NCI-H2081 (cell line): ENCODE data around the gene SDCCAG8.
"Not testable (repeated sequence)": the region's sequence is repeated elsewhere in the genome, so short reads cannot be mapped to it uniquely, and the experiment has no call there.

Source experiments
- DNase-seq, 2 experiments: peaks; one replicate each; lab custom pipeline; 2025; lab: John Stamatoyannopoulos, UW

Gene SDCCAG8

DNA sequence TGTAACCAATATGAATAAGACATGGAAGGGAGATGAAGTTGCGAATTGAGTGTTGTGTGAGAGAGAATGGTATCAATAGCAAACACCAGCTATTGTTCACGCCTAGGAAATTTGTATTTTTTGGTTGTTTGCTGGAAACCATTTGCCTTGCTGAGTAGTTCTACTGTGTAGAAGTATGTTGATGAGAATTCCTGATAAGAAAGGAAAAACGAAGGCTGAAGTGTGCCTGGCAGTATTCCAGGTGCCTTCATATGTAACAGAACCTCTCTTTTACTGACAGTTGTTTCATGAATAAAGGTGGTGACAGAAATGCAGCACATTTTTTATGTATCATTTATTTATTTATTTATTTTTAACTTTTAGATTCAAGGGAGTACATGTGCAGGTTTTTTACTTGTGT, 79.5 kb downstream of the SDCCAG8 start:
- no peak for DNase-seq

DNA sequence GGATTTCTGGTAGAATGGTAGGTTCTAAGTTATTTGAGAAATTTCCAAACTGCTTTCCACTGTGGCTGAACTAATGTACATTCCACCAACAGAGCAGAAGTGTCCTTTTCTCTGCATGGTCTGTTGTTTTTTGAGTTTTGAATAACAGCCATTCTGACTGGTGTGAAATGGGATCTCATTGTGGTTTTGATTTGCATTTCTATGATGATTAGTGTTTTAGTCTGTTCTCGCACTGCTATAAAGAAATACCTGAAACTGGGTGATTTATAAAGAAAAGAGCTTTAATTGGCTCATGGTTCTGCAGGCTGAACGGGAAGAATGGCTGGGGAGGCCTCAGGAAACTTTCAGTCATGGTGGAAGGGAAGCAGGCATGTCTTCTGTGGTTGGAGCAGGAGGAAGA, 80.3 kb downstream of the SDCCAG8 start:
- no peak for DNase-seq

DNA sequence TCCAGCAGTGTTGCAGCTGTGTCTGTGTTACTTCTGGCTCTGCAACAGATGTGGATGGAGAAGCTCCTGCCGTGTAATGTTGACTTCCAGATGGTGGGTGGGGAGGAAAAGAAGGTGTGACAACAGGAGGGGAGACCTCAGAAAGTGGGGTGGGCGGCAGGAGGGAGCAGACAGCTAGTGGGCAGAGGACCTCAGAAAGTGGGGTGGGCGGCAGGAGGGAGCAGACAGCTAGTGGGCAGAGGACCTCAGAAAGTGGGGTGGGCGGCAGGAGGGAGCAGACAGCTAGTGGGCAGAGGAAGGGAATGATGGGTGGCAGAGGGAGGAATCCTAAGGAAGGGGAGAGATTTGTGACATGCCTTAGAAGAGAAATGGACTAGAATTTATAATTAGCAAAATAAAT, 83.0 kb downstream of the SDCCAG8 start:
- not testable (repeated sequence) for DNase-seq

DNA sequence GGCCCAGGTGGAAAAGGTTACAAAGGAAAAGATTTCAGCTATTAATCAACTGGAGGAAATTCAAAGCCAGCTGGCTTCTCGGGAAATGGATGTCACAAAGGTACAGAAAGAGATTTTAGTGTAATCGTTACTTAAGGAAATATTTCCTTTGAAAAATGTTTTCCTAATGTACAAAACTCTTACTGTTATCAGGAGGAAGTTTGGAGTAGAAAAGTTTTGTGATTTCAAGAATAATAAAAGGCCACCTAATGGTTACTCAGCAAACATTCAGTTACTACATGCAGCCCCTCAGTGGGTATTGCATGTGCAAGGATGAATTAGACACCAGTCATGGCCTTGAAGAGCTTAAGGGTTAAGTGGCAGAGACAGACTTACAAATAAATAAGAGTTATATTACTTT, 85.2 kb downstream of the SDCCAG8 start:
- no peak for DNase-seq

DNA sequence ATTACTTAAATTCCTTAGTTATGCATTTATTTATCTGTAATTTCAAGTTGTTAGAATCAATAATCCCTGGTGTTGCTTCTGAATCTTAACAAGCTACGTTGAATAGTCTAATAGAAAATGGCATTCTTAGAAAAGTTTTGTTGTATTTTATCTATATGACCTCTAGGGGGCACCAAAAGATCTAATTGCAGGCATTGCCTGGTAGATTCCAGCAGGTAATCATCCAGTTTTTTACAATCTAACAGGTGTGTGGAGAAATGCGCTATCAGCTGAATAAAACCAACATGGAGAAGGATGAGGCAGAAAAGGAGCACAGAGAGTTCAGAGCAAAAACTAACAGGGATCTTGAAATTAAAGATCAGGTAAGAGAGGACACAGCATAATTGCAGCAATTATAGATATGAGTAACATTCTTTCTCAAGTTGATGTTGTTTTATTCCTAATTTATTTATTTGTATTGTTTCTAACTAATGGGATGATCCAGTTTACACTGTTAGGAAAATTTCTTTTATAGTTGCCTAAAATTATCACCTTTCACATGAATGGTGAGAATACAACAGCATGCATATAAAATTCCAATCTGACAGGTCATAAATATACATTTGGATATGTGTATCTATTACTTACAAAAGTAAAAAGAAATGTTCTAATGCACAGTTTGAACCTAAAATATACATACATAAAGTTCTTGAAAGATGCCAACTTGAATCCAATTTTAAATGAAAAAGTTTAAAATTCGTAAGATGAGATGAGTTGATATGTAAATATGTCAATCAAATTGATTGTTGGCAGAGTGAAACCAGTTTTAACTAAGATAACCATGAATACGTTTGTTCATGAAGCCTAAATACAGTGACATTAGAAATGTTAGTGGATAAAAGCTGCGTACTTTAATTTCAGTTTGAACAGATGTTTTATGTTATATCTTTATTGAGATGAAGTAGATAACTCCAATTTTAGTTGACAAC, 88.4 kb downstream of the SDCCAG8 start:
- DNase-seq: peak; percentile 84

DNA sequence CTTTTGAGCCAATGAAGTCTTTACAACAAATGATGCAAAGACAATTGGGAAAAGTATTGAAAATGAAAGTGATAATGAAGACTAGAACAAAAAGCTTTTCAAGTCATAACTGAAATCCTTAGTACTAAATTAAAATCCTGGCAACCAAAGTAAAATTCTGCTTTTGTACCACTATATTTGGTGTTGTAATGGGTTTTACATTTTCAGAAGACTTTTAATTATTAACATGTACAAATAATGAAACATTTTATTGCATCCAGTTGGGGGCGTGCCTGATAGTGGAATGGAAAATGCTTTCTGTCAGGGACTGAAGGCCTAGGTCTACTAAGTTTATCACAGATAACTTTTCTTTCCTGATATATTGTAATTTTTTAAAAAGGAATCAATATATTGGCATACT, 89.4 kb downstream of the SDCCAG8 start:
- DNase-seq: peak in 1 of 2 experiments; percentile 7

DNA sequence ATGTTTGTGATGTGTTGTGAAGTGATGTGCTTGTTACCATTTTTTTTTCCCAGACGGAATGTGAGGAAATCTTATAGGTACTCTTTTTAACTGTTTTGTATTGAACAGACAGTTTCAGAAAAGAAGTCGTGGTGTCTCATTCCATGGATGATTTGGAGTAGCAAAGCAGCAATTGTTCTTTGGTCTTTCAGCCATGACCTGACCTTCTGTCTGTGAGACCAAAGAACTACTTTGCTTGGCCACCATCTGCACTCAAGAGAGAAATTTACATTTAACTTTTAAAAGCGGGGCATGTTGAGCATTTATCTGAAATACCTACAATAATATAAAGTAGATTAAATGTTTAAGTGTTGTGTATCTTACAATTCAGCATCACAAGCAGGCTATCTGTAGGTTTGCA, 90.2 kb downstream of the SDCCAG8 start:
- no peak for DNase-seq

DNA sequence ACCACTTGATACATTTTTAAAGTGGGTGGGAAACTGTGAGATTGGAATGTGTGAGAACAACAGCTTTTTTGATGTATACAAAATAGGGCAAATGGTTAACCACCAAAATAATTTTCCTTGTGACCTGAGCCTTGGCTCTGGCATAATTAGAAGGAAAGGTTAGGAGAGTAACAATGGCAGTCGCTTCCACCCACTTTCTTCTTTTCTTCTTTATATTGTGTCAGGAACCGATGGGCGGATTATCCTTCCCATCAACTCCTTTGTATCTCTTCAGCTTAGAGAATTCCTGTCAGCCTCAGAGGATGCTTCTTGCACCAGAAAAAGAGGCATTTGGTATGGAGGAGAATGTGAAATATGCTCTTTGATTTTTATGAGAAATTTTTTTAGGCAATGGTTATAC, 90.6 kb downstream of the SDCCAG8 start:
- no peak for DNase-seq

DNA sequence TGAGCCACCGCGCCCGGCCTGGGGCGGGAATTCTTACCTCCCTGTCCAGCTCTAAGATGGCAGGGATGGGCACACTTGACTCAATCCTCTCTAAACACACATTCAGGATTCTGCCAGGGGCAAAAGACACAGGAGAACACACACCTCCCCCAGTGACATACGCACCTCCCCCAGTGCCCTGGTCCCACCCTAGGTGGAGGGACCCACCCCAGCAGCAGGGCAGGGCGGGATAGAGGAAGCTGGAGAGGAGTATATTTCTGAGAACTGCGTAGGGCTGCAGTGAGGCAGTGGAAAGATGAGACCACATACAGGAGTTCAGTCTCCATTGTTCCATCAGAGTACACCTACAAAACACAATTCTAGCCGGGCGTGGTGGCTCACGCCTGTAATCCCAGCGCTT, 92.5 kb downstream of the SDCCAG8 start:
- DNase-seq: no peak

DNA sequence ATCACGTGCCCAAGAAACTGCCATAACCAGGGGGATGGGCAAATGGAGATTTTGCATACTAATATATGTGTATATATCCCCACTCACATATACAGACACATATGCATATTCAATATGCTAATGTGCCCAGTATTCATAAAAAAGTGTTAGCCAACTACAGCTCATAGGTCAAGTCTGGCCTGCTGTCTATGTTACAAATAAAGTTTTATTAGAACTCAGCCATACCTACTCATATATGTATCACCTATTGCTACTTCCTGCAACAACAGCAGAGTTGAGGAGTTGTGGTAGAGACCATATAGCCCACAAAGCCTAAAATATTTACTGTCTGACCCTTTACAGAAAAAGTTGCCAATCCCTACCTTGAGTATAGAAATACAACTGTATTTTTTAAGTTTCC, 93.3 kb downstream of the SDCCAG8 start:
- no peak for DNase-seq

DNA sequence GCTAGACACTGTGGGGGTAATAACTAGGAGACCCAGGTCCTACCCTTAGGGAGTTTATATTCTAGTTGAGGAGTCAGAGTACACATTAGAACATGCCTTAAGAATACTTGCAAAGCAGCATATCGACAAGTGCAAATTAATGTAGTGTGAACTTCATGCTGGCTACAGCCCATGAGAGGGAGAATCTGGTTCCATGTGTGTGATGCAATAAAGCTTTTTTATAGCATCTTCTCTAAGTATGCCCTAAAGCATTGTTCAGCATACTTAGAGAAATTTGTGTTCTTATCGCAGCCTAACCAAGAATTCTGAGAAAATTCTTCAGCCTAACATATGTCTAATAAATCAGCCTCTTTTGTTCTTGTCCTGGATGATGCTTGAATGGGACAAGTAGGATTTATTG, 95.5 kb downstream of the SDCCAG8 start:
- no peak for DNase-seq

DNA sequence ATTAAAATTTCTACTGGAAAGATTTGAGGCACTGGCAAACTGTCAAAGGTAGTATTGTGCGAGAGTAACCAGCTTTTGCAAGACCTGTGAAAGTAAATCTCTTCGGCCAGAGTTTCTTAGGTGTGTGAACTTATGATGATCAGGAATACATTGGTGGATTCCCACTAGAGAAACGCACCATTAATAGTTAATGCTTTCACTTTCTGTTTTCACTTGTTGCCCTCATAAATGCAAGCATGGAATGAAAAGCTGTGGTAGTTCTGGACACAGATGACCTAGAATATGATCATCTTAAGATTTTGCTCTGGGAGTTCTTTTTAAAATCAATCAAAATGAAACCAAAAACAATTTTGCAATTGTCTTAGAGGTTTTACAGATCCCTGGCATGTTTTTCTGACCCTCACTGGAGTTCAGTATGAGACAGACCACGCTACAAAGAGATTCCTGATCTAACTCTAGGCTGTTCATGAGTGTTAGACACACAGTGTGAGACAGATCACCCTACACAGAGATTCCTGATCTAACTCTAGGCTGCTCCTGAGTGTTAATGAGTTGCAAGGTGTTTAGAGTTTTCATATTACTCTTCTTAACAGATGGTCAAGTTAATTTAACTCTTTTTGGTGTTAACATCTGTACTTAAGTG, 98.8 kb downstream of the SDCCAG8 start:
- DNase-seq: no peak

DNA sequence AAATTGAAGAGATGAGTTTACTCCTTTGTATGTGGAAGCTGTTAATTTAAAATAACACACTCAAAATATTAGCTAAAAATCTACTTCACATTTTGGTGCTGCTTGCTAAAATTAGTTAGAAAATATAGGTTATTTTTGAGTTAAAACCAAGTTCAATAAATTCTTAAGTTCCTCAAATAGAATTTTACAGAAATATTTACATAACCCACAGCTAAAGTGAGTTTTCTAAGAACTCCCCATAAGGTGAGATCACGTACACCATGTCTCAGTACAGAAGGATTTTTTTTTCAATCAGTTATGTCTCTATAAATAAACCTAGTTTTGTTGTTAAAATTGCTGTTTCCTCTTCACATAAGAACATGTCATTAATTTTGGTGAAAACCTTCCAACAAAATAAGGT, 108.0 kb downstream of the SDCCAG8 start:
- DNase-seq: no peak

DNA sequence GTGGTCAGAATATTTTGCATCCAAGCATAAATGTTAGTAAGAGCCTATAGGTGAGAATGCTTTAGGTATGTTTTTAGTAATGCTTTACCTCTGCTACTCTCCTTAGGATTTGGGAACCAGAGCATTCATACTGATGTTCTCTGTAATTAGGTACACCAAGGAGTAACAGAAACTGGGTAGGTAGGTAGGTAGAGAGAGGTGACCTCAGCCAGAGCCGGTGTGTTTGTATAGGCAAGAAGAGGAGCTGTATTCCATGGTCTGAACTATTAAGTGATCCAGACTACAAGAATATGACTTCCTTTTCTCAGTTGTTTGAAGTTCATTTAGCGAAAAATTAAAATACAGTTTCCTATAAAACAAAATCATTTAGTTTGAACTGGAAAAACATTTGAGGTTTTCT, 108.5 kb downstream of the SDCCAG8 start:
- DNase-seq: no peak

DNA sequence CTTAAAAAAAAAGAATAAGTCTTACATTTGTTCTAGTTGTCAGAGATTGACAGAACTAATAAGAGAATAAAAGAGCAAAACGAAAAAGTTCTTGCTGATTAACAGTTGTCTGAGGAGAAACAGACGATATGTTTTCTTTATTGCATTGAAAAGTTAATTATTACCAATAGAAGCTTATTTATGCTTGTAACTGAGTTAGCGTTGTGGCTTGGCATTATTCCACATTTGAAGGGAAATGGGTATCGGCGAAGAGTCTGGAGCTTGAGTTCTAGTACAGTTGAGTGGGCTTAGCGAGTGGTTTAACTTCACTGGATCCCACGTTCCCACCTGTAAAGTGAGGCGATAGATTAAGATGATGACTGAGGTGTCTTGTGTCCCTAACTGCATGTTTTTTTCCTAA, 109.0 kb downstream of the SDCCAG8 start:
- DNase-seq: no peak

DNA sequence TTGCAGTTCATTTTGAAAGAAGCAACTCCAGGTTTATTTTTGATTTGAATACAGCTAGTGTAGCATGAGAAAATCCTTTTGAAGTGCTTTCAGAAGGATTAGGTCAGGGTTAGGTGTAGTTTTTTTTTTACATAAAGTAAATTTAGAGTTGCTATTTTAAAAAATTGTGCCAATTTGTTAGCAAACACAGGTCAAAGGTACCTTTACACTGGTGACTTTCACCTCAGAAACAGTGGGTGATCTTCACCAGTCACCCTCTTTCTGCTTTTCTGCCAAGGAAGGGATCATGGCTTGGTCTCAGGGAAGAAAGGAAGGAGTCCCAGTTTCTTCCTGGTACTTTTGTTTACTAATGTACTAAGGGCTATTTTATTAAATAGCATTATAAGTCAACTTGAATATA, 111.5 kb downstream of the SDCCAG8 start:
- no peak for DNase-seq

DNA sequence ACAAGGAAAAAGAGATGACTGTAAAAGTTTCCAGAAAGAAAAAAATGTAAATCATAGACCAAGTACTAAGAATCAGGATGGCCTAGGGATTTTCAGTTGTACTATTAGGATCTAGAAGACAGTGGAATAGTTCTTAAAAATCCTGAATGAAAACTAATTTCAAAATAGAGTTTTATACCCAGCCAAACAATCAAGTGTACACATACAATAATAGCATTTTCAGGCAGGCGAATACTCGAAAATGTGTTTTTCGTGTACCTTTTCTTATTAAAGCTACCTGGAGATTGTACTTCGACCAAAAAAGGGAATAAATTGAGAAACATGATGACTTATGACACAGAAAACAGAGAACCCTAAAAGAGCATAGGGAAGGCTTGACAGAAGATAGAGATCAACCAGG, 118.6 kb downstream of the SDCCAG8 start:
- no peak for DNase-seq

DNA sequence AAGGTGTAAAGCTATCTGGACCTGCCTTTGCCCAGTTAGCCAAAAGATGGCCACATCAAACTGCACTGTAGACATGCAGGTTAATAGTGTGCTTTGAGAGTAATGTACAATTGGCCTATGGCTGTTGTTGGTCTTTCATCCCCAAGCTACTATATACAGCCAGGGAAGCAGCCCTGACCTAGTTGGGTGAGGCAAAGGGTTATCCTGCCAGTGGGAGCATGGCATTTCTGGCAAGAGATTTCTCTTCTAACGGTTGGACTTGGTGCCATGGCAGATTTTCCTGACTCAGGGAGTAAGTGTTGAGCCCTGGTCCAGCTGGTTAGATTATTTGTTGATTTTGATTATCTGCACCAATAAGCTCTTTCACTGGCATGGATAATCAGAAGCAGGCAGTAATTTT, 119.8 kb downstream of the SDCCAG8 start:
- no peak for DNase-seq

DNA sequence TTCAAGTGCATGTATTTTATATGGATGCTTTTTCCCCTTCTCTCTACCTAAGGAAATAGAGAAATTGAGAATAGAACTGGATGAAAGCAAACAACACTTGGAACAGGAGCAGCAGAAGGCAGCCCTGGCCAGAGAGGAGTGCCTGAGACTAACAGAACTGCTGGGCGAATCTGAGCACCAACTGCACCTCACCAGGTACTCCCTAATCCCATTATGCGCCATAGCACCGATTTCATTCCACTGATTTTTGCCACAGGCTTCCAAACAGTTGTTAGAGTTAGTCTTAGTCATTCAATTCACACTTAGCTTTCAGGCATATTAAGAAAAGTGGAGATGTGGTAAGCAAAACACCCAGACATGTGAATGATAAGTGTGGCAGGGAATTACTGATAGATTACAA, 122.8 kb downstream of the SDCCAG8 start:
- DNase-seq: no peak

DNA sequence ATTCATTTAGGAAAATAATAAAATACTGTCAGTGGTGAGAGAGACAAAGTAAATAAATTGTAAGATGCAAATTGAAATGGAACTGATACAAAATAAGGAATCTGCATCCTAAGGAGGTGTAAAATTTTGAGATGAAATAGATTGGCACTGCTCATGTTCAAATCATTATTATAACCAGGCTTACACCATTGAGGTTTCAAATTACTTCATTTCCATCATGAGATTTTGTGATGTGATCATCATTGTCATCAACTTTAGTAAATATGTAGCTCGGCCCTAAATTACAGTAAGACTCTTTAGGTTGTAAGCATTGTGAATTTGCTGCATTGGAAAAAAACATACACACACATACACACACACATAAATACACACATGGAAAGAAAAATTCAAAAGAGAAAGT, 123.4 kb downstream of the SDCCAG8 start:
- DNase-seq: no peak

DNA sequence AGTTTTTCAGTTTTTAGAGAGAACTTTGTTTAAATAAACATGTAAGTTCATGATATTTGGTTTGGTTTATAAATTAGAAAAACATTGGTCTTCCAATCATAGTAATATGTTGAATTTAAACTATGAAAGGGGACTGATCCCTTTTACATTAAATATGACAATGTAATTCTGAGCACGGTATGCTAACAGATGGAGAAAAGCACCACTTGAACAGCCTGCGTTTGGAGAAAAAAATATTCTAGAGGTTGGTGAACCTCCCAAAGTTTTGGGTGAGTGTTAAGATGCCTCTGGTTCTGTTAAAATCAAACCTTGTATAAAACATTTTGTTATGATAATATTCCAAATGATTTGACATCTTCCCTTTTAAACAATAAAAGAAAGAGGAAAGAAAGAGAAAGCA, 123.9 kb downstream of the SDCCAG8 start:
- no peak for DNase-seq

DNA sequence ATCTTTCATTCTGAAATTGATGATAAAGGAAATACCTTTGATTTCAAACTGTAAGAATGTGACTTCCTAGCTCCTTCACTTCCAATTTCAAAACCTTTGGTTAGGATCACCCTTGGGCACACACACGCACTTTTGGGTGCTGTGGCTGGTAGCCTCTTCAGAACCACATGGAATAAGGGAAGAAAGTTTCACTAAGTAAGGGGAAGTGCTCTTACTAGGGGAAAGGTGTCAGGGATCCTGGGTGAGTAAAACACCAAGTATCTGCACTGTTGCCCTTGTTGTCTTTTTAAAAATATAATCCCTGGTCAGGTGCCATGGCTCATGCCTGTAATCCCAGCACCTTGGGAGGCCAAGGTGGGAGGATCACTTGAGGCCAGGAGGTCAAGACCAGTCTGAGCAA, 132.4 kb downstream of the SDCCAG8 start:
- no peak for DNase-seq

DNA sequence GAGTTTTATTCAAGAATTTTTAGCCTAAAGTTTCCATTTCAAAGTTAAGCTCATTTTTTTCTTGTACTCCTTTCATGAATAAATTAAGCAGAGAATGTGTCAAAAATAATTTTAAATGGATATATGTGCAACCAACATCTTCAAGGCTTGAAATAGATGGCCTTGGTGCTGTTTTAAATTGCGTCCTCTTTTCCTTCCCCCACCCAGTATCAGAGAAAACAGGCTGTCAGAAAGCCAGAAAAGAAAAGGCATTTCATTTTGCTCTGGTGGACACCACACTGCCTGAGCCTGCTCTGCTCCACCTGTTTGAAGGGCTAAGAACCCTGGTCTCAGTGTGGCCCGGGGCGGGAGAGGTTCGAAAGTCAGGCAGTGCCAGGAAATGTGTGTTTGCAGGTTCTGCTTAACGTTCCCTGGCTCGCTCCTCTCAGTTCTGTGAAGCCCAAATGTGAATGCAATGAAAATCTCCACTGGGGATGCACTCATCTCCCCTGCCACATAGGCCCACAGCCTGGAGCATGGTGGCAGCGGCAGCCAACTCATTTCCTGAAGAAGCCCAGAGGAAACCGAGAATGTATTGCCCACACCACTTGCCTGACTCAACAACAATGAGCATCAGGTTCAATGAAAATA, 134.4 kb downstream of the SDCCAG8 start:
- no peak for DNase-seq
